ENCODE measurements around the gene KRT9. TPM values are rescaled to one million over a fixed set of nuclear protein-coding genes. Genes with fewer than 3 reads are reported as not detected.
A peak's percentile ranks its signal among the peaks of the same experiment; 100 is the strongest.
"Not testable (repeated sequence)": the region's sequence is repeated elsewhere in the genome, so short reads cannot be mapped to it uniquely, and the experiment has no call there.

KRT9 gene, protein sequence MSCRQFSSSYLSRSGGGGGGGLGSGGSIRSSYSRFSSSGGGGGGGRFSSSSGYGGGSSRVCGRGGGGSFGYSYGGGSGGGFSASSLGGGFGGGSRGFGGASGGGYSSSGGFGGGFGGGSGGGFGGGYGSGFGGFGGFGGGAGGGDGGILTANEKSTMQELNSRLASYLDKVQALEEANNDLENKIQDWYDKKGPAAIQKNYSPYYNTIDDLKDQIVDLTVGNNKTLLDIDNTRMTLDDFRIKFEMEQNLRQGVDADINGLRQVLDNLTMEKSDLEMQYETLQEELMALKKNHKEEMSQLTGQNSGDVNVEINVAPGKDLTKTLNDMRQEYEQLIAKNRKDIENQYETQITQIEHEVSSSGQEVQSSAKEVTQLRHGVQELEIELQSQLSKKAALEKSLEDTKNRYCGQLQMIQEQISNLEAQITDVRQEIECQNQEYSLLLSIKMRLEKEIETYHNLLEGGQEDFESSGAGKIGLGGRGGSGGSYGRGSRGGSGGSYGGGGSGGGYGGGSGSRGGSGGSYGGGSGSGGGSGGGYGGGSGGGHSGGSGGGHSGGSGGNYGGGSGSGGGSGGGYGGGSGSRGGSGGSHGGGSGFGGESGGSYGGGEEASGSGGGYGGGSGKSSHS
- not detected for total RNA-seq

DNA sequence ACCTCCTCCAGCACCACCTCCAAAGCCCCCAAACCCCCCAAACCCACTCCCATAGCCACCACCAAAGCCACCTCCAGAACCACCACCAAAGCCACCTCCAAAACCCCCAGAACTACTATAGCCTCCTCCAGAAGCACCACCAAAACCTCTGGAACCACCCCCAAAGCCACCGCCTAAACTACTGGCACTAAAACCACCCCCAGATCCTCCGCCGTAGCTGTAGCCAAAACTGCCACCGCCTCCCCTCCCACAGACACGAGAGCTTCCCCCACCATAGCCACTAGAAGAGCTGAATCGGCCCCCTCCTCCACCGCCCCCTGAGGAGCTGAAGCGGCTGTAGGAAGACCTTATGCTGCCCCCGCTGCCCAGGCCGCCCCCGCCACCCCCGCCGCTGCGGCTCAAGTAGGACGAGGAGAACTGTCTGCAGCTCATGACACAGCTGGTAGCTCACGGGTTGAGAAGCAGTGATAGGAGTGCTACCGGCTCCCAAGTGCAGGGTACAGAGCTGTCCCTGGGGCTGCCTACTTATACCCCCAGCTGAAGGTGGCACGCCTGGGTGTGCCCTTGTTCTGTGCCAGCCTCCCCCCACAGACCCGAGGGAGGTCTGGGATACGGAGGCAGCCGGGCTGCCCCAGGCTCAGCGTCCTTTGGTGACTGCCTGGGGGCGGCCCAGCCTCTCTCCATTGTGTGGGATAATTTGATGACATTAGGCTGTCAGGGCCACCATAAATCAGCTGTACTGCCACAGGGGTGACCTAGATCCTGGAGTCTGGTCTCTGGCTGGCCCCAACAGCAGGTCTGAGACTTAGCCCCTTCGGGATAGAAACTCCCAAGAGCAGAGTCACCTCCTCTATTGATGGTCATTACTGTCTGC lies at the start of gene KRT9:
Gene KRT9 (minus strand): TSS at position 499 of the 874 bp plus-strand sequence. CDS start 67 bp downstream, at position 432.
- TF ChIP-seq CTCF (IDR thresholded peaks at IDR 0.05): no peak
- DNase-seq (ENCODE audit: low spot score): no peak
- no peak for ATAC-seq (ENCODE audit: low FRiP score)

DNA sequence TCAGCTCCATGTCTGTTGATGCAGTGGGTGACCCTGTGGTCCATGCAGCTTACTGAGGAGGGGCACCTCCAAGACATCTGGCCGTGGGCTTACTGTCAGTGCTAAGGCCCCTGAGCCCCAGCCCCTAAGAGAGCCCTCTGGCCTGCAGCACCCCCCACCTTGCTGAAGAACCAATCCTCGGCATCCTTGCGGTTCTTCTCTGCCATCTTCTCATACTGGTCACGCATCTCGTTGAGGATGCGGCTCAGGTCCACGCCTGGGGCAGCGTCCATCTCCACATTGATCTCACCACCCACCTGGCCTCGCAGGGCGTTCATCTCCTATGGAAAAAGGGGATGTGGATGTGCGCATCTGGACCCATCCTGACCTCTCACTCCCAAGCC lies 49.6 kb upstream of the KRT9 start:
- DNase-seq (ENCODE audit: low spot score); ATAC-seq (ENCODE audit: low FRiP score): not testable (repeated sequence)

- no peak for ATAC-seq (ENCODE audit: low FRiP score)
Measured at GRCh38 chr17:41620583-41621434, 49.0 kb upstream of the KRT9 start.

GRCh38 chr17:41619927-41620582 lies 48.2 kb upstream of the KRT9 start:
- not testable (repeated sequence) for ATAC-seq (ENCODE audit: low FRiP score); DNase-seq (ENCODE audit: low spot score)

More at GRCh38 chr17:41620583-41621434, 49.0 kb upstream of the KRT9 start:
- no peak for DNase-seq (ENCODE audit: low spot score)
- no peak for TF ChIP-seq CTCF (IDR thresholded peaks at IDR 0.05)

GRCh38 chr17:41619036-41619926 lies 47.4 kb upstream of the KRT9 start:
- DNase-seq (ENCODE audit: low spot score) (no peak), ATAC-seq (ENCODE audit: low FRiP score) (peak; percentile 54)
- no peak for TF ChIP-seq CTCF (IDR thresholded peaks at IDR 0.05)

DNA sequence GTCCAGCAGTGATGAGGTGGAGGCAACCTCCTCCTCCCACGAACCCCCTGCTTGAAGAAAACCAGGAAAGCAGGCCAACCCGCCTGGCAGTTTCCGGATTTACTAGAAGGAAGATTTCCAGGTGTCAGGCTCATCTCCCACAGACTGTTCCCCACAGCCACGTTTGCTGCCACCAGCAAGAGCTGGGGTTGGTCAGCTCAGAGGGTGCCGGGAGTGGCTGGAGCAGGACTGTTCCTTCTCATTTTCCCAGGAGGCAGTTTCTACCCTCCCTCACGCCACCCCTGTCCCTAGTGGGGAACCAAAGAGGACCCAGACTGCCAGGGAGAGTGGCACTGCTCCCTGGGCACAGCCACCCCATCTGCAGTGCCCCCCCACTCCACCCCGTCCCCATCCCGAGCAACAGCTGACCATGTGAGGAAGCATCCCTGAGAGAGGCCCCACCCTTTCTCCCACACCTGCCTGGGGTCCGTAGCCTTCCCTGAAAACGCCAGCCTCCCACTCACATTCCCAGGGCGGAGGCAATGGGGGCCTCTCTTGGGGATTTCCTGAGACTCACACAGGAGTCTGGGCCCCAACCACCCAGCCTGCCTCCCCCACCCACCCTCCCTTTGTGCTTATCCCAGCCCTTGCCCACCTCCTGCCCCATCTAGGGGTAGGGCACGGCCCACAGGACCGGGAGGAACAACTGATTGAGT lies 46.6 kb upstream of the KRT9 start:
- ATAC-seq (ENCODE audit: low FRiP score) (peak; percentile 41), DNase-seq (ENCODE audit: low spot score) (no peak)
- no peak for TF ChIP-seq CTCF (IDR thresholded peaks at IDR 0.05)
